Colonic mucosa (tissue), 4 donors: ENCODE data around the gene PHF12. TPM values are rescaled to one million over a fixed set of nuclear protein-coding genes. Genes with fewer than 3 reads are reported as not detected.
"Not testable (repeated sequence)": the region's sequence is repeated elsewhere in the genome, so short reads cannot be mapped to it uniquely, and the experiment has no call there.

Experiments used
- DNase-seq: peaks from one replicate; pipeline ENCODE4 v3.0.0-alpha.2; 2020
- H3K27ac ChIP-seq: fragments of 200-600 bp; one replicate; pipeline ENCODE4 v1.8.0; 2021
- H3K27me3 ChIP-seq: fragments of 200-600 bp; one replicate; pipeline ENCODE4 v1.8.0; 2021
- H3K36me3 ChIP-seq: fragments of 200-600 bp; one replicate; pipeline ENCODE4 v1.8.0; 2021
- H3K4me1 ChIP-seq: fragments of 200-600 bp; one replicate; pipeline ENCODE4 v1.8.0; 2021; ENCODE audit warnings: mild to moderate bottlenecking
- H3K4me3 ChIP-seq: fragments of 200-600 bp; one replicate; pipeline ENCODE4 v1.8.0; 2021
- H3K9ac ChIP-seq, 2 donors: one replicate each; pipeline ENCODE4 v1.7.0; 2013; ENCODE audit warnings: control low read depth in 2 of 2, low read depth in 2 of 2, low read length in 2 of 2
- H3K9me3 ChIP-seq: fragments of 200-600 bp; one replicate; pipeline ENCODE4 v1.8.0; 2021
- intact Hi-C: fragments of 100-400 bp; cut with DNase I; formaldehyde crosslinking; loops from one replicate; pipeline ENCODE4 v1.14.1; 2022
- total RNA-seq, 2 donors: library from RNA; stranded (reverse); fragmentation: NEBNext Ultra II Directional in 1 of 2; extraction: Animal tissue kit (Norgen Biotek cat#: 25700) in 1 of 2; gene quantifications; one replicate each; pipeline ENCODE4 v1.2.1, GENCODE V29; 2021
- TF ChIP-seq, protein P1 (sequence below): fragments of 200-600 bp; IDR thresholded peaks from one replicate; pipeline ENCODE4 v1.8.0; 2022; ENCODE audit warnings: antibody characterized with exemption, mild to moderate bottlenecking
- donor health status: healthy.
- donor health status: DM: no; HTN: no; CAD: no.
- donor health status: DM: no; HTN: no; CAD: no.

PHF12 gene
- total RNA-seq, 2 donors from 2014 or later, result 37.7 to 42.2 TPM

DNA sequence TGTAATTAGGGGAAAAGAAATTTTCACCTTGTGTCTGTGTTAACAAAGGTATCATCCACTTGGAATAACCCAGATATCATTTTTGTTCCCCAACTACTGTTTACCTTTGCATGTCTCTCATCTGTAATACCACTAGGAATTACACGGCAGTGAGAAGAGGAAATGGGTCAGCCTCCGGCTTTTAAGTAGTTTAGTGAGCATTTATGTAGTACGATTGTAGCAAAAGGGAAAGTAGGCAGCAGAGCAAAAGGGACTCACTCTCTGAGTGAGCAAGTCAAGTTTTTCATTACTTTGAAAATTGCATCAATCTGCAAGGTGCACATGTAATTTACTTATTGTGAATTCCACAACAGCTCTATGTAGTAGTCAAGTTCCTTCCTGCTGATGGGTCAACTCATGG, 11.2 kb downstream of the PHF12 start:
- Histone ChIP-seq H3K9me3 (no peaks in the 10 kb centered on the region), H3K36me3 (no peaks in the 10 kb centered on the region), H3K4me3 (no peak overlapping the region), H3K27ac (no peak overlapping the region), H3K9ac (no peak overlapping the region), H3K4me1 (no peaks in the 10 kb centered on the region), H3K27me3 (no peaks in the 10 kb centered on the region)
- intact Hi-C loops, result no loop called here
- TF ChIP-seq, protein P1, sequence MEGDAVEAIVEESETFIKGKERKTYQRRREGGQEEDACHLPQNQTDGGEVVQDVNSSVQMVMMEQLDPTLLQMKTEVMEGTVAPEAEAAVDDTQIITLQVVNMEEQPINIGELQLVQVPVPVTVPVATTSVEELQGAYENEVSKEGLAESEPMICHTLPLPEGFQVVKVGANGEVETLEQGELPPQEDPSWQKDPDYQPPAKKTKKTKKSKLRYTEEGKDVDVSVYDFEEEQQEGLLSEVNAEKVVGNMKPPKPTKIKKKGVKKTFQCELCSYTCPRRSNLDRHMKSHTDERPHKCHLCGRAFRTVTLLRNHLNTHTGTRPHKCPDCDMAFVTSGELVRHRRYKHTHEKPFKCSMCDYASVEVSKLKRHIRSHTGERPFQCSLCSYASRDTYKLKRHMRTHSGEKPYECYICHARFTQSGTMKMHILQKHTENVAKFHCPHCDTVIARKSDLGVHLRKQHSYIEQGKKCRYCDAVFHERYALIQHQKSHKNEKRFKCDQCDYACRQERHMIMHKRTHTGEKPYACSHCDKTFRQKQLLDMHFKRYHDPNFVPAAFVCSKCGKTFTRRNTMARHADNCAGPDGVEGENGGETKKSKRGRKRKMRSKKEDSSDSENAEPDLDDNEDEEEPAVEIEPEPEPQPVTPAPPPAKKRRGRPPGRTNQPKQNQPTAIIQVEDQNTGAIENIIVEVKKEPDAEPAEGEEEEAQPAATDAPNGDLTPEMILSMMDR, result no peak
- no peak for DNase-seq

DNA sequence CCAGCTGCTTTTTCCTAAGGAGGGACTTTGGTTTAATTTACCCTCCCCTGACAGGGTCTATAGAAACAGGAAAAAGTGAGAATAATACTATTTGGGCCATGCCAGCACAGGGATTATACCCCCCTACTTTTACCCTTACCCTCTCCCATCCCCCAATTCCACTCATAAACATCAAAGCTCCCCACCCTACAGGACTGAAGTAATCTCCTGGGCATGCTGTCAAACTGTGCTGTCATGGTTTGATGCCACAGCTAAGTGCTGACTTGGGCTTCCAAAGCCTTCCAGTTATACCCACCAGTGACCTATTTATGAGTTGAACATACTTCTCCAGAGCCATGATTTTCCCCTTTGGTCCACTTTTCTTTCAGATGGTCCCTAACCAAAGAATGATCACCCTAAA, 12.8 kb downstream of the PHF12 start:
- no peak overlapping the region for H3K4me3 ChIP-seq

DNA sequence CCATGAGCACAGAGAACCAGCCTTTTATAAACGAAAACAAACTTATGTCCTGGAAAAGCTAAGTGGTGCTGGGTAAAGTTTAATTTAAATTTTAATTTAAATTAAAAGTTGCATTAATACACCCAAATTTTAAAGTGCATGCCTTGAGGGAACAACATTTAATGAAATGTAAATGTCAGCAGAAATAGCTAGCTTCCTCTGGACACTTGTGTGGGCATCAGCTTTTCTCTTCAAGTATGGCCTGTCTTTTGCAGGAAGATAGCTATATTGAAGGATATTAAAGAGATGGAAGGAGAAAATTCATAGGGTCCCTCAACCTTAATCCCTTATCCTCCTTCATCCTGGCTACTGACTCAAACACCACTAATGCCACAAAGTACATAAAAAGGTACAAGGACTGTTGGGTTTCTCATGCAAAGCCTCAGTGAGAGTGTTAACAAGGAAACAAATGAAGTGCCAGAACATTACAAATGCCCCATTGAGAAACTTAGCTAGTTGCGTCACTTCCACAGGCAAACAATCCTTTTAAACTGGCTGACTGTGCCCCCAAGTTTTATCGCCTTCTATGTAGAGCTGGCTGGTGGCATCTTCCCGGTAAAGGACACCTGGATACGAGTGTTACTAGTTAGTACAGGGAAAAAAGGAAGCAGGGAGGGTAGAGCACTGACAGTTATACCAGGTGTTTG, 14.1 kb downstream of the PHF12 start:
- no peak overlapping the region for H3K4me3 ChIP-seq
- H3K27ac ChIP-seq, result peak overlapping the region; percentile 23
- DNase-seq, result peak; percentile 37
- H3K9ac ChIP-seq, result no peak overlapping the region
- no peaks in the 10 kb centered on the region for H3K9me3 ChIP-seq
- H3K27me3 ChIP-seq, result no peaks in the 10 kb centered on the region
- H3K36me3 ChIP-seq, result no peaks in the 10 kb centered on the region
- TF ChIP-seq, protein P1, result no peak
- no peaks in the 10 kb centered on the region for H3K4me1 ChIP-seq
- intact Hi-C loops, result no loop called here

More for the DNA sequence above, 12.8 kb downstream of the PHF12 start:
- Histone ChIP-seq H3K9ac (peak overlapping the region in 1 of 2 donors; percentile 0), H3K9me3 (no peaks in the 10 kb centered on the region), H3K27me3 (no peaks in the 10 kb centered on the region), H3K36me3 (no peaks in the 10 kb centered on the region), H3K27ac (no peak overlapping the region), H3K4me1 (no peaks in the 10 kb centered on the region)
- TF ChIP-seq, protein P1, result no peak
- intact Hi-C loops, result no loop called here
- no peak for DNase-seq

DNA sequence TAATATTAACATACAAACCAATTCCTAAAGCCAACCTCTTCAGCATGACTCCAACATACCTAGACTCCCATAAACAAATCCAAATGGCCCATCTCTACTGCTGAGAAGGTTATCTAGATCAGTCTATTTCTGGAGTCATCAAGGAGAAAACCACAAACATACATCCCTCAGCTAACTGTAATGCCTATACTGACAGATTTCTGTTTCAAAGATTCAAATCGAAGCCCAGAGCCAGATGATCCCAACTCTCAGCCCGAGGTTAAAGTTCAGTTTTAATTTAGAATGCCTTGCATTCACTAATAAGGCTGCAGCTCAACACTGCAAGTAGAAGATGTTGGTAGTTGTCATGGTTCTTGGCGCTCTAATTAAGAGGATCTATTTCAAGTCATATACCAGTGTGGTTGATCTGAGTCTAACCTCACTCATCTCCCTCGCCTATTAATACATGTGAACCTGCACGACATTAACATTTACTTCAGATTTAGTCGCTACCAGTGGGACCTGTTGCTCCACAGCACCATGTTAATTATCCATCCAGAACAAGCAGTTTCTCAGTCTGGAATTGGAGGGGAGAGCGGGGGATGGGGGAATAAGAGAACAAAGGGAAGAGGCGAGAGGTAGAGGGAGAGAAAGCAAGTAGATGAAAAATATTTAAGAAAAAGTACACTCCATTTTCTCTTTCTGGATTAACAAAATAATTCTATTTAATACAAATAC, 15.4 kb downstream of the PHF12 start:
- intact Hi-C loops, result no loop called here
- no peaks in the 10 kb centered on the region for H3K36me3 ChIP-seq
- DNase-seq, result no peak
- H3K9me3 ChIP-seq, result no peaks in the 10 kb centered on the region
- TF ChIP-seq, protein P1, result no peak
- H3K9ac ChIP-seq, result no peak overlapping the region
- no peak overlapping the region for H3K4me3 ChIP-seq
- no peaks in the 10 kb centered on the region for H3K4me1 ChIP-seq
- H3K27ac ChIP-seq, result no peak overlapping the region
- no peaks in the 10 kb centered on the region for H3K27me3 ChIP-seq

DNA sequence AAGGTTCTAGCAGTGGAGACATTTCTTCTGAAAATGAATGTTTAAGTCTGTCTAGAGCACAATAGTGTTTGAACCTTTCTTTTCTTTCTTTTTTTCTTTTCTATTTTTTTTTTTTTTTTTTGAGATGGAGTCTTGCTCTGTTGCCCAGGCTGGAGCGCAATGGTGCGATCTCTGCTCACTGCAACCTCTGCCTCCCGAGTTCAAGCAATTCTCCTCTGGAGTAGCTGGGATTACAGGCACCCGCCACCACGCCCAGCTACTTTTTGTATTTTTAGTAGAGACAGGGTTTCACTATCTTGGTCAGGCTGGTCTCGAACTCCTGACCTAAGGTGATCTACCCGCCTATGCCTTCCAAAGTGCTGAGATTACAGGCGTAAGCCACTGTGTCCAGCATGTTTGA, 16.8 kb downstream of the PHF12 start:
- H3K9ac ChIP-seq, H3K4me1 ChIP-seq, H3K36me3 ChIP-seq, DNase-seq, H3K27ac ChIP-seq, intact Hi-C loops, H3K9me3 ChIP-seq, H3K4me3 ChIP-seq, H3K27me3 ChIP-seq: not testable (repeated sequence)

DNA sequence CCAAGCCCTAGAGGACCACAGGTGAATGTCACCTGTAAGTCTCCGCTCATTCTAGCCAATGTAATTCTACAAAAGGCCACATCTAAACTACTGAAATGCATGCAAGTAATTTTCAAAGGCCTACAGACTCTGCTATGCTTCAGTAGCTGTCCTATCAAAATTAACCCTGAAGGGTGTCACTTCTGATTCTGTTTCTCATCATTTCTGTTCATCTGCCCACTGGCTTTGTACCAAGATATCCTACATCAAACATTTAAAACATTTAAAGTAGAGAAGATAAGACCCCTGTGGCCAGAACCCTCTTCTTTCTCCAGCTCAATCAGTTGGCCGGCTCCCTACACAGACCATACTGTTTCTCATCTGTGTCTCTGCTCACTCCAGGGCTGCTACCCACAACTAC, 21.5 kb downstream of the PHF12 start:
- DNase-seq, result no peak
- TF ChIP-seq, protein P1, result no peak
- no peaks in the 10 kb centered on the region for H3K27me3 ChIP-seq
- H3K9ac ChIP-seq, result no peak overlapping the region
- intact Hi-C loops, result no loop called here
- no peak overlapping the region for H3K4me3 ChIP-seq
- no peaks in the 10 kb centered on the region for H3K9me3 ChIP-seq
- no peaks in the 10 kb centered on the region for H3K36me3 ChIP-seq
- H3K4me1 ChIP-seq, result no peaks in the 10 kb centered on the region
- no peak overlapping the region for H3K27ac ChIP-seq
